Measurements from ENCODE around the gene HS3ST3B1. TPM values are rescaled to one million over a fixed set of nuclear protein-coding genes. Genes with fewer than 3 reads are reported as not detected.

HS3ST3B1 gene
- total RNA-seq (2014; rRNA removed; shearing (Covaris generic)): 0.13 TPM in 1 of 2 replicates, not detected in the other

- DNase-seq (ENCODE audit: low spot score): peak; percentile 88
These were observed at the start of gene HS3ST3B1 for GRCh38 chr17:14300575-14301278. Gene HS3ST3B1, plus strand, starts transcription at chr17:14301081. Its CDS starts 438 bp downstream, at chr17:14301519.

DNA sequence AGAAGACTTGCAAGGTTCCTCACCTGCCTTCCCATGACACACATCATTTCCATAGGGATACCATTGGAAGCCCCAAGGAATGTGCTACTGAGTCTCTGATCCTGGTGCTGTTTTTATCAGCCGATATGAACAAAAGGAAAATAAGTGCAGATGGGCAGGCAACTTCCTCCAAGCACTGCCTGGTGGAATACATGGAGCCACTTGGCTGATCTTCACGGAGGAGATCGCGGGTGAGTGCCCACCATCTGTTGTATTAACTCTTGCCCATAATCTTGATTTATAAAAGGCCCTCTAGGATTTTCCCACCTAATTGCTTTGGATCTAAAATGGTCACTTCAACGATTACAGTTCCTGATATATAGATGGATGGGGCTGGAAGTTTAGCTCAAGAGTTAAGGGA, 39.5 kb upstream of the HS3ST3B1 start:
- no peak for DNase-seq (ENCODE audit: low spot score)

GRCh38 chr17:14268264-14268663, 32.6 kb upstream of the HS3ST3B1 start:
- DNase-seq (ENCODE audit: low spot score): peak; percentile 4

- no peak for DNase-seq (ENCODE audit: low spot score)
These were observed 31.4 kb upstream of the HS3ST3B1 start for GRCh38 chr17:14269473-14269872.

GRCh38 chr17:14270508-14270907, 30.4 kb upstream of the HS3ST3B1 start:
- no peak for DNase-seq (ENCODE audit: low spot score)

GRCh38 chr17:14276535-14277250, 24.2 kb upstream of the HS3ST3B1 start:
- DNase-seq (ENCODE audit: low spot score): no peak

DNA sequence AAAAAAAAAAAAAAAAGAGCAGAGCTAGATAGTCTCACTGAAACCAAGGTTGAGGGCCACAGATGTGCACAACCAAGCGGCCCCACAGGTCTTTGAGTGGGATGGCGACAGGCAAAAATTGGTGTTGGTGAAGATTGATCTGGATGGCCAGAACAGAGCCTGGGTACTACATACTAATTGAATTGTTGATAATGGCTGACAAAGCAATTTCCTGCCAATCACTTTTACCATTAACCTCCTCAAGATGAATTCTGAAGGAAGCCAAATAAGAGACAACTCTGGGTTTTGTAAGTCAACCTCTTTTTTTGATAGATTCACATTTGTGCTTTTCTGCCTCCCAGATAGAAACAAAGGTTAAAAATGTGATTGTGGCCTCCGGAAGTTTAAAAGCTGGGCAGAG, 19.4 kb upstream of the HS3ST3B1 start:
- no peak for DNase-seq (ENCODE audit: low spot score)

- no peak for DNase-seq (ENCODE audit: low spot score)
These were observed 18.2 kb upstream of the HS3ST3B1 start for GRCh38 chr17:14282726-14283125.

DNA sequence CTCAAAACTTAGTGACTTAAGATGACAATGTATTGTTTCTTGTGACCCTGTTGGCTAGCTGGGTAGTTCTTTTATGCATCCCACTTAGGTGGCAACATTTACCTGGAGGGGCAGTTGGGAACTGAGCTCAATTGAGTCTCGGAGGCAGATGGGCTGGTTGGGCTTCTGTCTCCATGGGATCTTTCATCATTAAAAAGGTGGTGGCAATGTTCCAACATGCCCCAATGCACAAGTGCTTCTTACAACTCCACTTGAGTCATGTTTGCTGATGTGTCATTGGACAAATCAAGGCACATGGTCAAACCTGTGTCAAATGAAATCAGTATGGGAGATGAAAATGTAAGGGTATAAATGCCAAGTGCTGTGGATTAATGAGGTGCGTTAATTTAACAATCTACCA, 11.7 kb upstream of the HS3ST3B1 start:
- DNase-seq (ENCODE audit: low spot score): no peak

GRCh38 chr17:14294876-14295275, 6.0 kb upstream of the HS3ST3B1 start:
- DNase-seq (ENCODE audit: low spot score): no peak

GRCh38 chr17:14295676-14296075, 5.2 kb upstream of the HS3ST3B1 start:
- no peak for DNase-seq (ENCODE audit: low spot score)

- DNase-seq (ENCODE audit: low spot score): no peak
These were observed 4.5 kb upstream of the HS3ST3B1 start for GRCh38 chr17:14296166-14296910.

DNA sequence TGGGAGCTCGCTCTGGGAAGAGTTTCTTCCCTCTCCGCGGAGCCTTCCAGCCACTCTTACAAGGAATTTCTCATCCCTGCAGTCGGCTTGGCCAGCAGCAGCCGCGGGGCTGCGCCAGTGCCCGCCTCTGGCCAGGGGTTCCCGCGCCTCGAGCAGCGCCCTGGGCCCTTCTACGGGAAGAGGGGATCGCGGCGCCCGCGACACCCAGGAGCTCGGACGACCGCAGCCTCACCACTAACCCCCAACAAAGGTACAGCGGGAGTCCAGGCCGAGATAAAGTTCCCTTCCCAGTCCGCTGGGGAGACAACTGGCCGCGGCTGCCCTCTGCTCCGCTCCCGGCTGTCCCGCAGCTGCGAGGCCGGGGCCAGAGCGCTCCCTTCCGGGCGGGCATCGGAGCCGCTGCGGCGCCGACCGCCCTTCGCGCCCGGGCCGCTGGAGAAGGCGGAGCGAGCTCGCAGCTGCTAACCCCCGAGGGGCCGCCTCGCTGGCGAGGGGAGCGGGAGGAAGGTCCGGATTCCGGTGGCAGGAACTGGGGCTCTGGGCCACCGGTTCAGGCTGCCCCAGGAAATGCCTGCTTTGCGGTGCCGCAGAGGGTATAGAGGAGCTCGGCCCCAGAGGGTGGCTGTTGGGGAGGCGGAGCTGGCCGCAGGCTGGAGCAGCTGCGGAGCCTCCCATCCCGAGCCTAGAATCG, 3.6 kb upstream of the HS3ST3B1 start:
- no peak for DNase-seq (ENCODE audit: low spot score)

DNA sequence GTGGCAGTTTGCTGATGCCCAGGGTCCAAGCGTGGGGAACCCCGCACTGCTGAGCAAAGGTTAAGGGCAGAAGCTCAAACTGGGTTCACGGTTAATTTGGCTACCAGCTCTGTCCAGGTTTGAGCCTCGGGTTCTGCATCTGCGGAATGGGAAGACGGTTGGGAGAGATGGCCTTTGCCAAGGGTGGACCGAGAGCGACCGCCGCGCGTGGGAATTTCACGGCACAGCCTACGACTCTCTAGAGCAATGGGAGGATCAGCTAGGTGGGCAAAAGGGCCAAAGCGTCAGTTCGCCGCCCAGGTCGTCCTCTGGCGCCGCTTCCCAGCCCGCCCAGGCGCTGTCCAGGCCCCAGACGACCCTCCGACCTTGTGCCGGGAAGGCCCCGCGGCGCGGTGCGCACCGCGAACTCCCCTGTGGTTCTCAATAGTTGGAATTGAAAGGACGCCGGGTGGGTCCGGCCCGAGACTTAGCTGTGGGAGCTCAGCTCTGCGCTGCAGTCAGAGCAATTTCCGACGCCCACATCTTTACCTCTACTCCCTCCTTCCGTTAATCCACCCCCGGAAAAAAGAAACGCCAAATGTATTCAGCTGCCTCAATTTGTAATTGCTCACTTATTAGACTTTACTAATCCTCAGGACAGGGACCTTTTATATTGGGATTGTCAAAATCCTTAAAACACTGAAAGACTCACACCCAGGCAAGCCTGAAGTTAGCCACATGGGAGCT, 2.5 kb upstream of the HS3ST3B1 start:
- no peak for DNase-seq (ENCODE audit: low spot score)

- DNase-seq (ENCODE audit: low spot score): no peak
These were observed 2.0 kb upstream of the HS3ST3B1 start for GRCh38 chr17:14298947-14299279.

- DNase-seq (ENCODE audit: low spot score): no peak
These were observed 1.4 kb upstream of the HS3ST3B1 start for GRCh38 chr17:14299280-14300141.

DNA sequence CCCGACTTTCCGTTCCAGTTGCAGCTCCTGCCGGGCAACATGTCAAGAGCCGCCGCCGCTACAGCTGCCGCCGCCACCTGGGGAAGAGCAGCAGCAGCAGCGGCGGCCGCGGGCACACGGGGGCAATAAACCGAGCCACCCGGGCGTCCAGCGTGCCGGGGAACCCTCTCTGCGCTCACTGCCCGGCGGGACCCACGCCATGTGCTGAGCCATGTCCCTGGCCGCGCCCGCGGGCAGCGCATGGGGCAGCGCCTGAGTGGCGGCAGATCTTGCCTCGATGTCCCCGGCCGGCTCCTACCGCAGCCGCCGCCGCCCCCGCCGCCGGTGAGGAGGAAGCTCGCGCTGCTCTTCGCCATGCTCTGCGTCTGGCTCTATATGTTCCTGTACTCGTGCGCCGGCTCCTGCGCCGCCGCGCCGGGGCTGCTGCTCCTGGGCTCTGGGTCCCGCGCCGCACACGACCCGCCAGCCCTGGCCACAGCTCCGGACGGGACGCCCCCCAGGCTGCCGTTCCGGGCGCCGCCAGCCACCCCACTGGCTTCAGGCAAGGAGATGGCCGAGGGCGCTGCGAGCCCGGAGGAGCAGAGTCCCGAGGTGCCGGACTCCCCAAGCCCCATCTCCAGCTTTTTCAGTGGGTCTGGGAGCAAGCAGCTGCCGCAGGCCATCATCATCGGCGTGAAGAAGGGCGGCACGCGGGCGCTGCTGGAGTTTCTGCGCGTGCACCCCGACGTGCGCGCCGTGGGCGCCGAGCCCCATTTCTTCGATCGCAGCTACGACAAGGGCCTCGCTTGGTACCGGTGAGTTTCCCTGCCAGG, 604 bp downstream of the HS3ST3B1 start:
- DNase-seq (ENCODE audit: low spot score): no peak

- DNase-seq (ENCODE audit: low spot score): no peak
These were observed 1.2 kb downstream of the HS3ST3B1 start for GRCh38 chr17:14302091-14302430.

DNA sequence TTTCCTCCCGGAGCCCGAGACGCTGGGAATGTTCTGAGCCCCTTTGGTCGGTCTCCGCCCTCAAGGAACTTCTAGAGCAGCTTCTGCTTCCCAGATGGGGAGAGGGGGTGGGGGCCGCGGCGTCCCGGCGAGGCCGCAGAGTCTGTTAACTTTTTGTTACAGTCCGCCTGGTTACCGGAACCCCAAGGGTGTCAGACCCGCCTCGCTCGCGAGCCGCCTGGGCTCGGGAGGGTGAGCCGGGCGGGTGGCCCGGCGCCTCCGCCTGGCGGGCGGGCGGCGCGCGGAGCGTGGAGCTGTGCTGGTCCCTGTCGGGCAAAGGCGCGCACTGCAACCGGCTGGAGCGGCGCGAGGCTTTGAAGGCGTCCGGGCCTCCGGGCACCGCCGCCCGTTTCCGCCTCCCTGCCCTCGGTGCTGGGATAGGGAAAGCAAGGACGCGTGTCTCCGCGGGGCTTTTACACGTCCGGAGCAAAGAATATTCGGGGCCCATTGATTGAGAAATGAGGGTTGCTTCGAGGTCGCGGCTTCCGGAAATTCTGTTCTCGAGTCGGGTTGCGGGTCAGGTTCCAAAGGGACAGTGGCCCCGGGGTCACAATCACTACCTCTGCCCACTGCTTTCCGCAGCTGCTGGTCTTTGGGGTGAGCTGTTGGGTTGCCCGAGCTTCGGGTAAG, 1.7 kb downstream of the HS3ST3B1 start:
- DNase-seq (ENCODE audit: low spot score): peak; percentile 57

All from HT-29 (cell line).